ENCODE results near the gene GNA15. TPM values are rescaled to one million over a fixed set of nuclear protein-coding genes. Genes with fewer than 3 reads are reported as not detected.

The GNA15 gene
- total and polyA plus RNA-seq, 2 donors (not counting 1 experiment from before 2014, with no cell fraction given), result not detected

DNA sequence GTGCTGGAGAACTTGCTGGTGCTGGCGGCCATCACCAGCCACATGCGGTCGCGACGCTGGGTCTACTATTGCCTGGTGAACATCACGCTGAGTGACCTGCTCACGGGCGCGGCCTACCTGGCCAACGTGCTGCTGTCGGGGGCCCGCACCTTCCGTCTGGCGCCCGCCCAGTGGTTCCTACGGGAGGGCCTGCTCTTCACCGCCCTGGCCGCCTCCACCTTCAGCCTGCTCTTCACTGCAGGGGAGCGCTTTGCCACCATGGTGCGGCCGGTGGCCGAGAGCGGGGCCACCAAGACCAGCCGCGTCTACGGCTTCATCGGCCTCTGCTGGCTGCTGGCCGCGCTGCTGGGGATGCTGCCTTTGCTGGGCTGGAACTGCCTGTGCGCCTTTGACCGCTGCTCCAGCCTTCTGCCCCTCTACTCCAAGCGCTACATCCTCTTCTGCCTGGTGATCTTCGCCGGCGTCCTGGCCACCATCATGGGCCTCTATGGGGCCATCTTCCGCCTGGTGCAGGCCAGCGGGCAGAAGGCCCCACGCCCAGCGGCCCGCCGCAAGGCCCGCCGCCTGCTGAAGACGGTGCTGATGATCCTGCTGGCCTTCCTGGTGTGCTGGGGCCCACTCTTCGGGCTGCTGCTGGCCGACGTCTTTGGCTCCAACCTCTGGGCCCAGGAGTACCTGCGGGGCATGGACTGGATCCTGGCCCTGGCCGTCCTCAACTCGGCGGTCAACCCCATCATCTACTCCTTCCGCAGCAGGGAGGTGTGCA lies 43.3 kb downstream of the GNA15 start:
- TF ChIP-seq EZH2 (IDR thresholded peaks at IDR 0.05; ENCODE audit: low read length, missing control alignments), result no peak
- TF ChIP-seq, protein P1, sequence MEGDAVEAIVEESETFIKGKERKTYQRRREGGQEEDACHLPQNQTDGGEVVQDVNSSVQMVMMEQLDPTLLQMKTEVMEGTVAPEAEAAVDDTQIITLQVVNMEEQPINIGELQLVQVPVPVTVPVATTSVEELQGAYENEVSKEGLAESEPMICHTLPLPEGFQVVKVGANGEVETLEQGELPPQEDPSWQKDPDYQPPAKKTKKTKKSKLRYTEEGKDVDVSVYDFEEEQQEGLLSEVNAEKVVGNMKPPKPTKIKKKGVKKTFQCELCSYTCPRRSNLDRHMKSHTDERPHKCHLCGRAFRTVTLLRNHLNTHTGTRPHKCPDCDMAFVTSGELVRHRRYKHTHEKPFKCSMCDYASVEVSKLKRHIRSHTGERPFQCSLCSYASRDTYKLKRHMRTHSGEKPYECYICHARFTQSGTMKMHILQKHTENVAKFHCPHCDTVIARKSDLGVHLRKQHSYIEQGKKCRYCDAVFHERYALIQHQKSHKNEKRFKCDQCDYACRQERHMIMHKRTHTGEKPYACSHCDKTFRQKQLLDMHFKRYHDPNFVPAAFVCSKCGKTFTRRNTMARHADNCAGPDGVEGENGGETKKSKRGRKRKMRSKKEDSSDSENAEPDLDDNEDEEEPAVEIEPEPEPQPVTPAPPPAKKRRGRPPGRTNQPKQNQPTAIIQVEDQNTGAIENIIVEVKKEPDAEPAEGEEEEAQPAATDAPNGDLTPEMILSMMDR (conservative IDR thresholded peaks at IDR 0.05 in 1 of 2, IDR thresholded peaks at IDR 0.05 in 1 of 2; ENCODE audit: low read depth in 1 of 2, low read length in 2 of 2), result no peak
- Histone ChIP-seq H3K79me2 (ENCODE audit: control insufficient read depth, insufficient read depth, low read length) (no peaks in the 10 kb centered on the region), H3K27ac (ENCODE audit: insufficient read depth, low read length) (no peak overlapping the region), H2AFZ (ENCODE audit: low read length) (no peak overlapping the region), H3K9me3 (ENCODE audit: control insufficient read depth, insufficient read depth, low read depth, low read length) (no peaks in the 10 kb centered on the region), H3K9ac (ENCODE audit: insufficient read depth, low read length) (no peak overlapping the region), H4K20me1 (ENCODE audit: control insufficient read depth, extremely low read depth, insufficient read depth, low read length) (no peaks in the 10 kb centered on the region), H3K4me1 (ENCODE audit: control insufficient read depth, extremely low read depth, insufficient read depth, low read length) (peaks cover 11% of the 10 kb centered on the region), H3K4me2 (ENCODE audit: extremely low read depth, insufficient read depth, low read length) (no peak overlapping the region), H3K27me3 (ENCODE audit: control insufficient read depth, insufficient read depth, low read length) (no peaks in the 10 kb centered on the region), H3K36me3 (ENCODE audit: control insufficient read depth, insufficient read depth, low read length) (no peaks in the 10 kb centered on the region), H3K4me3 (replicated peaks in 1 of 4; ENCODE audit: control extremely low read depth in 1 of 4, insufficient read depth in 1 of 4, low read depth in 3 of 4, low read length in 4 of 4) (no peak overlapping the region)
- DNase-seq (ENCODE audit: low read depth in 2 of 2), result no peak

DNA sequence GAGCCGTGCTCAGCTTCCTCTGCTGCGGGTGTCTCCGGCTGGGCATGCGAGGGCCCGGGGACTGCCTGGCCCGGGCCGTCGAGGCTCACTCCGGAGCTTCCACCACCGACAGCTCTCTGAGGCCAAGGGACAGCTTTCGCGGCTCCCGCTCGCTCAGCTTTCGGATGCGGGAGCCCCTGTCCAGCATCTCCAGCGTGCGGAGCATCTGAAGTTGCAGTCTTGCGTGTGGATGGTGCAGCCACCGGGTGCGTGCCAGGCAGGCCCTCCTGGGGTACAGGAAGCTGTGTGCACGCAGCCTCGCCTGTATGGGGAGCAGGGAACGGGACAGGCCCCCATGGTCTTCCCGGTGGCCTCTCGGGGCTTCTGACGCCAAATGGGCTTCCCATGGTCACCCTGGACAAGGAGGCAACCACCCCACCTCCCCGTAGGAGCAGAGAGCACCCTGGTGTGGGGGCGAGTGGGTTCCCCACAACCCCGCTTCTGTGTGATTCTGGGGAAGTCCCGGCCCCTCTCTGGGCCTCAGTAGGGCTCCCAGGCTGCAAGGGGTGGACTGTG lies 44.0 kb downstream of the GNA15 start:
- no peaks in the 10 kb centered on the region for H3K27me3 ChIP-seq (ENCODE audit: control insufficient read depth, insufficient read depth, low read length)
- no peaks in the 10 kb centered on the region for H3K36me3 ChIP-seq (ENCODE audit: control insufficient read depth, insufficient read depth, low read length)
- no peak for TF ChIP-seq EZH2 (IDR thresholded peaks at IDR 0.05; ENCODE audit: low read length, missing control alignments)
- TF ChIP-seq, protein P1 (conservative IDR thresholded peaks at IDR 0.05 in 1 of 2, IDR thresholded peaks at IDR 0.05 in 1 of 2; ENCODE audit: low read depth in 1 of 2, low read length in 2 of 2), result no peak
- no peak overlapping the region for H3K9ac ChIP-seq (ENCODE audit: insufficient read depth, low read length)
- no peak overlapping the region for H3K27ac ChIP-seq (ENCODE audit: insufficient read depth, low read length)
- H3K4me3 ChIP-seq (replicated peaks in 1 of 4; ENCODE audit: control extremely low read depth in 1 of 4, insufficient read depth in 1 of 4, low read depth in 3 of 4, low read length in 4 of 4), result no peak overlapping the region
- H3K4me1 ChIP-seq (ENCODE audit: control insufficient read depth, extremely low read depth, insufficient read depth, low read length), result peaks cover 11% of the 10 kb centered on the region
- H3K9me3 ChIP-seq (ENCODE audit: control insufficient read depth, insufficient read depth, low read depth, low read length), result no peaks in the 10 kb centered on the region
- no peak overlapping the region for H3K4me2 ChIP-seq (ENCODE audit: extremely low read depth, insufficient read depth, low read length)
- DNase-seq (ENCODE audit: low read depth in 2 of 2), result no peak
- H3K79me2 ChIP-seq (ENCODE audit: control insufficient read depth, insufficient read depth, low read length), result no peaks in the 10 kb centered on the region
- no peak overlapping the region for H2AFZ ChIP-seq (ENCODE audit: low read length)
- no peaks in the 10 kb centered on the region for H4K20me1 ChIP-seq (ENCODE audit: control insufficient read depth, extremely low read depth, insufficient read depth, low read length)

DNA sequence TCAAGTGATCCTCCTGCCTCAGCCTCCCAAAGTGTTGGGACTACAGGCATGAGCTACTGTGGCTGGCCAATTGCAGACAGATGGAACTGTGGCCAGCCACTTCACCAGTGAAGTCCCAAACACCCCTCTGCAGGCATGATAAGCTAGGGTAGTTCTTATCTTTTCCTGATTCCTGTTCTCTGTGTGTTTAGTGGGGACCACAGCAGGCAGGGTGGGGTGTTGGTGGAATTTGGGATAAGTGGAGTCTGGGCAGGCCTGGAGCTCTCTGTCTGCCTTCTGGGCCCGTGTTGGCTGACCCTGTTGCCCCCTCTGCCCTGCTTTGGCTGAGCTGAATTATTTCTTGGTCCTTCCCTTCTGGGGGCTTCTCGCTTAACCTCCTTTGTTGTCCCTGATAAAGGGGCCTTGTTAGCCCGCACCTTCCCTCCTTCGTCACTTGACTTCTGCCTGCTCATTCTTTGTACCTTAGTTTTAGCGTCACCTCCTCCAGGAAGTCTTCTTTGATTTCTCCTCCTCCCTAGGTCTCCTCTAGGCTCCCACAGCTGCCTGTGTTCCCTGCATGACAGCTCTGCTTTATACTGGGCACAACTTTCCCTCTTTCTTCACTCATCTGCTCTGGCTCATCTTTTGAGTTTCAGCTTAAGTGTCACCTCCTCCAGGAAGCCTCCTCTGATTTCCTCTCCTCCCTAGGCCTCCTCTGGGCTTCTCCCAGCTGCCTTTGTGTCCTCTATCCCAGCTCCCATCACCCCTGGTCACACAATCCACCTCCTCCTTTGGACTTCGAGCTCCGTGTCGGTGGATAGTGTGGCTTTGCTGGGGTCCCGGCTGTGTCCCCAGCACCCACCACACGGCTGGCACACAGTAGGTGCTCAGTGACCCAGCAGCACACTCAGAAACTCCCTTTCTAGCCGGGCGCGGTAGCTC lies 48.1 kb downstream of the GNA15 start:
- TF ChIP-seq, protein P1 (conservative IDR thresholded peaks at IDR 0.05 in 1 of 2, IDR thresholded peaks at IDR 0.05 in 1 of 2; ENCODE audit: low read depth in 1 of 2, low read length in 2 of 2), result no peak
- no peak for TF ChIP-seq EZH2 (IDR thresholded peaks at IDR 0.05; ENCODE audit: low read length, missing control alignments)
- H3K36me3 ChIP-seq (ENCODE audit: control insufficient read depth, insufficient read depth, low read length), result peaks cover 1% of the 10 kb centered on the region
- no peak overlapping the region for H3K4me2 ChIP-seq (ENCODE audit: extremely low read depth, insufficient read depth, low read length)
- H3K9ac ChIP-seq (ENCODE audit: insufficient read depth, low read length), result no peak overlapping the region
- H3K79me2 ChIP-seq (ENCODE audit: control insufficient read depth, insufficient read depth, low read length), result peaks cover 31% of the 10 kb centered on the region
- no peak for DNase-seq (ENCODE audit: low read depth in 2 of 2)
- H3K9me3 ChIP-seq (ENCODE audit: control insufficient read depth, insufficient read depth, low read depth, low read length), result no peaks in the 10 kb centered on the region
- no peak overlapping the region for H3K27ac ChIP-seq (ENCODE audit: insufficient read depth, low read length)
- H3K4me3 ChIP-seq (replicated peaks in 1 of 4; ENCODE audit: control extremely low read depth in 1 of 4, insufficient read depth in 1 of 4, low read depth in 3 of 4, low read length in 4 of 4), result no peak overlapping the region
- H3K27me3 ChIP-seq (ENCODE audit: control insufficient read depth, insufficient read depth, low read length), result no peaks in the 10 kb centered on the region
- H4K20me1 ChIP-seq (ENCODE audit: control insufficient read depth, extremely low read depth, insufficient read depth, low read length), result no peaks in the 10 kb centered on the region
- no peak overlapping the region for H2AFZ ChIP-seq (ENCODE audit: low read length)
- peaks cover 9% of the 10 kb centered on the region for H3K4me1 ChIP-seq (ENCODE audit: control insufficient read depth, extremely low read depth, insufficient read depth, low read length)
